ENCODE measurements around the gene TBC1D12.

DNA sequence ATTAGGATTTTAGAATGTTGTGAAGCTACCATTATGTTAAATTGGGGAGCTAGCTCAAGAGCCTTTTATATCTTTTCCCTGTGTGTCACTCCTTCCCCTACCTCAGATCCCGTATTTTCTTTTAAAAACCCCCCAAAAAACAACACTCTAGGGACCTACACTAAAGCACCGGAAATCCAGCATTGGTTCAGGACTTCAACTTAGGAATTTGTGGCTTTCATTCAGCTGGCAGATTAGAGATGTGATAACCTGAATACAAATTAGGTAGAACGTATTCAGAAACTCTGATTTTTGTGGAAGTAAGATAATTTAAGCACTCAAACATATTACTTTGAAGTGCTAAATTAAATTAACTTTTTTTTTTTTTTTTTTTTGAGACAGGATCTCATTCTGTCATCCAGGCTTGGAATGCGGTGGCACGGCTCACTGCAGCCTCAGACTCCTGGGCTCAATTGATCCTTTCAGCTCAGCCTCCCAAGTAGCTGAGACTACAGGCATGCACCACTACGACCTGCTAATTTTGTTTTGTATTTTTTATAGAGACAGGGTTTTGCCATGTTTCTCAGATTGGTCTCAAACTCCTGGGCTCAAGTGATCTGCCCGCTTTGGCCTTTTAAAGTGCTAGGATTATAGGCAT lies 6.8 kb downstream of the TBC1D12 start:
- TF ChIP-seq, protein P1, sequence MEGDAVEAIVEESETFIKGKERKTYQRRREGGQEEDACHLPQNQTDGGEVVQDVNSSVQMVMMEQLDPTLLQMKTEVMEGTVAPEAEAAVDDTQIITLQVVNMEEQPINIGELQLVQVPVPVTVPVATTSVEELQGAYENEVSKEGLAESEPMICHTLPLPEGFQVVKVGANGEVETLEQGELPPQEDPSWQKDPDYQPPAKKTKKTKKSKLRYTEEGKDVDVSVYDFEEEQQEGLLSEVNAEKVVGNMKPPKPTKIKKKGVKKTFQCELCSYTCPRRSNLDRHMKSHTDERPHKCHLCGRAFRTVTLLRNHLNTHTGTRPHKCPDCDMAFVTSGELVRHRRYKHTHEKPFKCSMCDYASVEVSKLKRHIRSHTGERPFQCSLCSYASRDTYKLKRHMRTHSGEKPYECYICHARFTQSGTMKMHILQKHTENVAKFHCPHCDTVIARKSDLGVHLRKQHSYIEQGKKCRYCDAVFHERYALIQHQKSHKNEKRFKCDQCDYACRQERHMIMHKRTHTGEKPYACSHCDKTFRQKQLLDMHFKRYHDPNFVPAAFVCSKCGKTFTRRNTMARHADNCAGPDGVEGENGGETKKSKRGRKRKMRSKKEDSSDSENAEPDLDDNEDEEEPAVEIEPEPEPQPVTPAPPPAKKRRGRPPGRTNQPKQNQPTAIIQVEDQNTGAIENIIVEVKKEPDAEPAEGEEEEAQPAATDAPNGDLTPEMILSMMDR (IDR thresholded peaks at IDR 0.05; ENCODE audit: poor library complexity, severe bottlenecking): no peak
- TF ChIP-seq EP300 (conservative IDR thresholded peaks at IDR 0.05; ENCODE audit: poor library complexity, severe bottlenecking) (no peak), EZH2 (IDR thresholded peaks at IDR 0.05; ENCODE audit: borderline replicate concordance, insufficient read depth, low read length, poor library complexity, severe bottlenecking) (no peak), POLR2AphosphoS5 (IDR thresholded peaks at IDR 0.05) (no peak), TAF1 (IDR thresholded peaks at IDR 0.05; ENCODE audit: low read depth) (no peak), RAD21 (conservative IDR thresholded peaks at IDR 0.05) (no peak), SMC3 (conservative IDR thresholded peaks at IDR 0.05; ENCODE audit: poor library complexity) (no peak), MXI1 (conservative IDR thresholded peaks at IDR 0.05; ENCODE audit: poor library complexity, severe bottlenecking) (no peak)
- TF ChIP-seq, protein P2, sequence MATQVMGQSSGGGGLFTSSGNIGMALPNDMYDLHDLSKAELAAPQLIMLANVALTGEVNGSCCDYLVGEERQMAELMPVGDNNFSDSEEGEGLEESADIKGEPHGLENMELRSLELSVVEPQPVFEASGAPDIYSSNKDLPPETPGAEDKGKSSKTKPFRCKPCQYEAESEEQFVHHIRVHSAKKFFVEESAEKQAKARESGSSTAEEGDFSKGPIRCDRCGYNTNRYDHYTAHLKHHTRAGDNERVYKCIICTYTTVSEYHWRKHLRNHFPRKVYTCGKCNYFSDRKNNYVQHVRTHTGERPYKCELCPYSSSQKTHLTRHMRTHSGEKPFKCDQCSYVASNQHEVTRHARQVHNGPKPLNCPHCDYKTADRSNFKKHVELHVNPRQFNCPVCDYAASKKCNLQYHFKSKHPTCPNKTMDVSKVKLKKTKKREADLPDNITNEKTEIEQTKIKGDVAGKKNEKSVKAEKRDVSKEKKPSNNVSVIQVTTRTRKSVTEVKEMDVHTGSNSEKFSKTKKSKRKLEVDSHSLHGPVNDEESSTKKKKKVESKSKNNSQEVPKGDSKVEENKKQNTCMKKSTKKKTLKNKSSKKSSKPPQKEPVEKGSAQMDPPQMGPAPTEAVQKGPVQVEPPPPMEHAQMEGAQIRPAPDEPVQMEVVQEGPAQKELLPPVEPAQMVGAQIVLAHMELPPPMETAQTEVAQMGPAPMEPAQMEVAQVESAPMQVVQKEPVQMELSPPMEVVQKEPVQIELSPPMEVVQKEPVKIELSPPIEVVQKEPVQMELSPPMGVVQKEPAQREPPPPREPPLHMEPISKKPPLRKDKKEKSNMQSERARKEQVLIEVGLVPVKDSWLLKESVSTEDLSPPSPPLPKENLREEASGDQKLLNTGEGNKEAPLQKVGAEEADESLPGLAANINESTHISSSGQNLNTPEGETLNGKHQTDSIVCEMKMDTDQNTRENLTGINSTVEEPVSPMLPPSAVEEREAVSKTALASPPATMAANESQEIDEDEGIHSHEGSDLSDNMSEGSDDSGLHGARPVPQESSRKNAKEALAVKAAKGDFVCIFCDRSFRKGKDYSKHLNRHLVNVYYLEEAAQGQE (IDR thresholded peaks at IDR 0.05; ENCODE audit: borderline replicate concordance): no peak
